Neural cell (in vitro differentiated cells): ENCODE results near the gene GNAQ. TPM values are rescaled to one million over a fixed set of nuclear protein-coding genes. Genes with fewer than 3 reads are reported as not detected.
"Not testable (repeated sequence)": the region's sequence is repeated elsewhere in the genome, so short reads cannot be mapped to it uniquely, and the experiment has no call there.

Source experiments
- H2AFZ ChIP-seq: fragments of 200-600, 300-800 bp; sonication (generic), shearing (Covaris generic); 2 replicates; pipeline ENCODE4 v1.6.0; 2014; ENCODE audit warnings: low read depth, mild to moderate bottlenecking, antibody characterized with exemption, low read length, moderate library complexity
- H3F3A ChIP-seq: fragments of 200-600 bp; shearing (Covaris generic); 2 replicates; pipeline ENCODE4 v1.6.1; 2016; ENCODE audit warnings: mild to moderate bottlenecking, moderate library complexity, mixed read lengths, antibody characterized with exemption, low read length; ENCODE audit not compliant: insufficient read depth, poor library complexity, severe bottlenecking
- H3K27ac ChIP-seq: fragments of 200-600, 300-800 bp; sonication (generic), shearing (Covaris generic); 2 replicates; pipeline ENCODE4 v1.5.1; 2014; ENCODE audit warnings: mild to moderate bottlenecking, low read length, moderate library complexity
- H3K27me3 ChIP-seq: fragments of 300-800, 200-600 bp; sonication (generic), shearing (Covaris generic); 2 replicates; pipeline ENCODE4 v1.6.0; 2014; ENCODE audit warnings: mild to moderate bottlenecking, low read depth, low read length, moderate library complexity; ENCODE audit not compliant: insufficient read depth
- H3K36me3 ChIP-seq: fragments of 300-800, 200-600 bp; sonication (generic), shearing (Covaris generic); 2 replicates; pipeline ENCODE4 v1.5.1; 2014; ENCODE audit warnings: mild to moderate bottlenecking, antibody characterized with exemption, low read length, moderate library complexity; ENCODE audit not compliant: insufficient read depth
- H3K4me2 ChIP-seq: fragments of 300-800, 200-600 bp; sonication (generic), shearing (Covaris generic); 2 replicates; pipeline ENCODE4 v1.6.0; 2014; ENCODE audit warnings: mild to moderate bottlenecking, low read length
- H3K4me3 ChIP-seq: fragments of 300-800, 200-600 bp; sonication (generic), shearing (Covaris generic); 2 replicates; pipeline ENCODE4 v1.5.1; 2014; ENCODE audit warnings: mild to moderate bottlenecking, low read length, moderate library complexity
- H3K79me2 ChIP-seq: fragments of 200-600 bp; shearing (Covaris generic); replicated peaks from 2 replicates; pipeline ENCODE4 v1.6.0; 2014; ENCODE audit warnings: mild to moderate bottlenecking, low read length, moderate library complexity; ENCODE audit not compliant: insufficient read depth
- H3K9ac ChIP-seq: fragments of 300-800, 200-600 bp; sonication (generic), shearing (Covaris generic); 2 replicates; pipeline ENCODE4 v1.6.1; 2016; ENCODE audit warnings: mild to moderate bottlenecking, low read length, mixed read lengths
- H3K9me2 ChIP-seq: fragments of 200-600 bp; shearing (Covaris generic); 2 replicates; pipeline ENCODE4 v1.6.1; 2016; ENCODE audit warnings: mild to moderate bottlenecking, low read length, mixed read lengths; ENCODE audit not compliant: insufficient read depth
- H3K9me3 ChIP-seq: fragments of 200-600, 300-800 bp; sonication (generic), shearing (Covaris generic); 2 replicates; pipeline ENCODE4 v1.6.1; 2016; ENCODE audit warnings: mild to moderate bottlenecking, mixed run types, low read length, moderate library complexity, mixed read lengths
- H4K20me1 ChIP-seq: fragments of 200-600 bp; shearing (Covaris generic); 2 replicates; pipeline ENCODE4 v1.6.1; 2016; ENCODE audit warnings: mild to moderate bottlenecking, mixed run types; ENCODE audit not compliant: insufficient read depth
- EP300 ChIP-seq: fragments of 450-650 bp; conservative IDR thresholded peaks from 2 replicates; pipeline ENCODE4 v1.6.1; 2014; ENCODE audit warnings: antibody characterized with exemption, mild to moderate bottlenecking, moderate library complexity; ENCODE audit not compliant: poor library complexity, severe bottlenecking
- EZH2 ChIP-seq: fragments of 200-600, 300-800 bp; shearing (Covaris generic), sonication (generic); IDR thresholded peaks from 2 replicates; pipeline ENCODE4 v1.6.1; 2014; ENCODE audit warnings: antibody characterized with exemption, low read length, borderline replicate concordance, mild to moderate bottlenecking; ENCODE audit not compliant: insufficient read depth, poor library complexity, severe bottlenecking
- MXI1 ChIP-seq: fragments of 450-650 bp; conservative IDR thresholded peaks from 2 replicates; pipeline ENCODE4 v1.6.1; 2014; ENCODE audit warnings: antibody characterized with exemption, mild to moderate bottlenecking; ENCODE audit not compliant: poor library complexity, severe bottlenecking
- POLR2AphosphoS5 ChIP-seq: IDR thresholded peaks from 2 replicates; pipeline ENCODE4 v1.6.1; 2012
- RAD21 ChIP-seq: fragments of 450-650 bp; conservative IDR thresholded peaks from 2 replicates; pipeline ENCODE4 v1.6.1; 2014; ENCODE audit warnings: antibody characterized with exemption, mild to moderate bottlenecking, moderate library complexity
- SMC3 ChIP-seq: fragments of 450-650 bp; conservative IDR thresholded peaks from 2 replicates; pipeline ENCODE4 v1.6.1; 2014; ENCODE audit warnings: antibody characterized with exemption, mild to moderate bottlenecking, moderate library complexity; ENCODE audit not compliant: poor library complexity
- TAF1 ChIP-seq: IDR thresholded peaks from 2 replicates; pipeline ENCODE4 v1.6.1; 2012; ENCODE audit warnings: low read depth
- polyA plus RNA-seq: library from polyadenylated mRNA; depleted of rRNA; stranded (reverse); fragments of >200 nt; gene quantifications from 2 replicates; pipeline ENCODE4 v1.2.3, GENCODE V29; 2014
- TF ChIP-seq, protein P1 (sequence below): fragments of 450-650 bp; IDR thresholded peaks from 2 replicates; pipeline ENCODE4 v1.5.1; 2014; ENCODE audit warnings: antibody characterized with exemption, mild to moderate bottlenecking, moderate library complexity; ENCODE audit not compliant: poor library complexity, severe bottlenecking
- TF ChIP-seq, protein P2 (sequence below): IDR thresholded peaks from 2 replicates; pipeline ENCODE4 v1.6.1; 2012; ENCODE audit warnings: borderline replicate concordance

GNAQ gene
- polyA plus RNA-seq, 1 donor from 2014 or later, result 86.7 TPM

DNA sequence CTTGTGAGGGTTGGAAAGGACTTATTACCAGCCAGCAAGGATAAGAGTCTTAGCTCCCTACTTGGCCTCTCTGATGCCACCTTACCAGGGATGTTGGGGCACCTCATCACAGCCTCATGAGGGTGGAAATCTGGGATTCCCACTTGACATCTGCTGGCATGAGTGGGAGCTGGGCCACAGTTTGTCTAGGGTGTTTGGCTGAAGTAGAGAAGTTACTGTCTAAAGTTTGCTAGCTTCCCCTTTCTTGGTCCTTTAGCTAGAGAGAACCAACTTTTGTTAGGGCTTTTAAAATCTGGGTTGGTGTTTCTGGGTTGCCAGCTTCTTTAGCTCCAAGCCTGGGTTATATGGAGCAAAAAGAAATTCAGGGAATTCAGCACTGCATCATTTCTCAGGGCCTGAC lies 326.0 kb downstream of the GNAQ start:
- no peak overlapping the region for H3K4me3 ChIP-seq
- H3K27ac ChIP-seq, result no peak overlapping the region
- no peak for TF ChIP-seq EP300
- no peak for TF ChIP-seq SMC3
- TF ChIP-seq POLR2AphosphoS5, result no peak
- TF ChIP-seq RAD21, result no peak
- no peaks in the 10 kb centered on the region for H3K9me3 ChIP-seq
- no peaks in the 10 kb centered on the region for H3K36me3 ChIP-seq
- H2AFZ ChIP-seq, result no peak overlapping the region
- H3K79me2 ChIP-seq, result no peaks in the 10 kb centered on the region
- H3K4me2 ChIP-seq, result no peak overlapping the region
- H4K20me1 ChIP-seq, result no peaks in the 10 kb centered on the region
- no peak overlapping the region for H3K9ac ChIP-seq
- H3K27me3 ChIP-seq, result no peaks in the 10 kb centered on the region
- H3F3A ChIP-seq, result no peaks in the 10 kb centered on the region
- no peaks in the 10 kb centered on the region for H3K9me2 ChIP-seq

DNA sequence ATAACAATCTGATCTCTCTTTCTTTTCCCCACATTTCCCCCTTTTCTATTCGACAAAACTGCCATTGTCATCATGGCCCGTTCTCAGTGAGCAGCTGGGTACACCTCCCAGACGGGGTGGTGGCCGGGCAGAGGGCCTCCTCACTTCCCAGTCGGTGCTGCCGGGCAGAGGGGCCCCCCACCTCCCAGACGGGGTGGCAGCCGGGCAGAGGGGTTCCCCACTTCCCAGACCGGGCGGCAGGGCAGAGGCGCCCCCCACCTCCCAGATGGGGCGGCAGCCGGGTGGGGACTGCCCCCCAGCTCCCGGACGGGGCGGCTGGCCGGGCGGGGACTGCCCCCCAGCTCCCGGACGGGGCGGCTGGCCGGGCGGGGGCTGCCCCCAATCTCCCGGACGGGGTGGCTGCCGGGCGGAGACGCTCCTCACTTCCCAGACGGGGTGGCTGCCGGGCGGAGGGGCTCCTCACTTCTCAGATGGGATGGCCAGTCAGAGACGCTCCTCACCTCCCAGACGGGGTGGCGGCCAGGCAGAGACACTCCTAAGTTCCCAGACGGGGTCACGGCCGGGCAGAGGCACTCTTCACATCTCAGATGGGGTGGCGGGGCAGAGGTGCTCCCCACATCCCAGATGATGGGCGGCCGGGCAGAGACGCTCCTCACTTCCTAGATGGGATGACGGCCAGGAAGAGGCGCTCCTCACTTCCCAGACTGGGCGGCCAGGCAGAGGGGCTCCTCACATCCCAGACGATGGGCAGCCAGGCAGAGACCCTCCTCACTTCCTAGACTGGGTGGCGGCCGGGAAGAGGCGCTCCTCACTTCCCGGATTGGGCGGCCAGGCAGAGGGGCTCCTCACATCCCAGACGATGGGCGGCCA lies 328.9 kb downstream of the GNAQ start:
- not testable (repeated sequence) for H3K9me2 ChIP-seq, H4K20me1 ChIP-seq, H3K4me3 ChIP-seq, H3K9me3 ChIP-seq, H3K36me3 ChIP-seq, H3K9ac ChIP-seq, H3F3A ChIP-seq, H2AFZ ChIP-seq, H3K79me2 ChIP-seq, H3K27me3 ChIP-seq, H3K4me2 ChIP-seq, H3K27ac ChIP-seq

DNA sequence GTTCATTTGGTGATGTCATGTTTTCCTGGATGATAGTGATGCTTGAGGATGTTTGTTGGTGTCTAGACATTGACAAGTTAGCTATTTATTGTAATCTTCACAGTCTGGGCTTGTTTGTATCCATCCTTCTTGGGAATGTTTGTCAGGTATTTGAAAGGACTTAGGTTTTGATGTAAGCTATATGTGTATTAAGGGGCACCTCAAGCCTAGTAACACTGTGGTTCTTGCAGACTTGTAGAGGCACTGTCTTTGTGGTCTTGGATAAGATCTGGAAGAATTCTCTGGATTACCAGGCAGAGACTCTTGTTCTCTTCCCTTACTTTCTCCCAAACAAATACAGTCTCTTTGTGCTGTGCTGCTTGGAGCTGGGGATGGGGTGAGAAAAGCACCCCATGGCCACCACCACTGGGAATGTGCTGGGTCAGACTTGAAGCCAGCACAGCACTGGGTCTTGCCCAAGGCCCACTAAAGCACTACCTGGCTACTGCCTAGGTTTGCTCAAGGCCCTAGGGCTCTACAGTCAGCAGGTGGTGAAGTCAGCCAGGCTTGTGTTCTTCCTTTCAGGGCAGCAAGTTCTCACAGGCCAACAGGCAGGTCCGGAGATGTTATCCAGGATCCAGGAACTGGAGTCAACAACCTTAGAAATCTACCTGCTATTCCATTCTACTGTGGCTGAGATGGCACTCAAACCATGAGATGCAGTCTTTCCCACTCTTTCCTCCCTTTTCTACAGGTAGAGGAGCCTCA lies 334.2 kb downstream of the GNAQ start:
- Histone ChIP-seq H3K36me3 (no peaks in the 10 kb centered on the region), H3K4me3 (no peak overlapping the region), H2AFZ (no peak overlapping the region), H3K9me2 (no peaks in the 10 kb centered on the region), H3K9me3 (no peaks in the 10 kb centered on the region), H3K27ac (no peak overlapping the region), H3K4me2 (no peak overlapping the region), H3F3A (no peaks in the 10 kb centered on the region), H4K20me1 (no peaks in the 10 kb centered on the region), H3K27me3 (no peaks in the 10 kb centered on the region), H3K9ac (no peak overlapping the region), H3K79me2 (no peaks in the 10 kb centered on the region)
- TF ChIP-seq, protein P1, sequence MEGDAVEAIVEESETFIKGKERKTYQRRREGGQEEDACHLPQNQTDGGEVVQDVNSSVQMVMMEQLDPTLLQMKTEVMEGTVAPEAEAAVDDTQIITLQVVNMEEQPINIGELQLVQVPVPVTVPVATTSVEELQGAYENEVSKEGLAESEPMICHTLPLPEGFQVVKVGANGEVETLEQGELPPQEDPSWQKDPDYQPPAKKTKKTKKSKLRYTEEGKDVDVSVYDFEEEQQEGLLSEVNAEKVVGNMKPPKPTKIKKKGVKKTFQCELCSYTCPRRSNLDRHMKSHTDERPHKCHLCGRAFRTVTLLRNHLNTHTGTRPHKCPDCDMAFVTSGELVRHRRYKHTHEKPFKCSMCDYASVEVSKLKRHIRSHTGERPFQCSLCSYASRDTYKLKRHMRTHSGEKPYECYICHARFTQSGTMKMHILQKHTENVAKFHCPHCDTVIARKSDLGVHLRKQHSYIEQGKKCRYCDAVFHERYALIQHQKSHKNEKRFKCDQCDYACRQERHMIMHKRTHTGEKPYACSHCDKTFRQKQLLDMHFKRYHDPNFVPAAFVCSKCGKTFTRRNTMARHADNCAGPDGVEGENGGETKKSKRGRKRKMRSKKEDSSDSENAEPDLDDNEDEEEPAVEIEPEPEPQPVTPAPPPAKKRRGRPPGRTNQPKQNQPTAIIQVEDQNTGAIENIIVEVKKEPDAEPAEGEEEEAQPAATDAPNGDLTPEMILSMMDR, result no peak
- TF ChIP-seq MXI1 (no peak), TAF1 (no peak), POLR2AphosphoS5 (no peak), SMC3 (no peak), EZH2 (no peak), RAD21 (no peak), EP300 (no peak)
- TF ChIP-seq, protein P2, sequence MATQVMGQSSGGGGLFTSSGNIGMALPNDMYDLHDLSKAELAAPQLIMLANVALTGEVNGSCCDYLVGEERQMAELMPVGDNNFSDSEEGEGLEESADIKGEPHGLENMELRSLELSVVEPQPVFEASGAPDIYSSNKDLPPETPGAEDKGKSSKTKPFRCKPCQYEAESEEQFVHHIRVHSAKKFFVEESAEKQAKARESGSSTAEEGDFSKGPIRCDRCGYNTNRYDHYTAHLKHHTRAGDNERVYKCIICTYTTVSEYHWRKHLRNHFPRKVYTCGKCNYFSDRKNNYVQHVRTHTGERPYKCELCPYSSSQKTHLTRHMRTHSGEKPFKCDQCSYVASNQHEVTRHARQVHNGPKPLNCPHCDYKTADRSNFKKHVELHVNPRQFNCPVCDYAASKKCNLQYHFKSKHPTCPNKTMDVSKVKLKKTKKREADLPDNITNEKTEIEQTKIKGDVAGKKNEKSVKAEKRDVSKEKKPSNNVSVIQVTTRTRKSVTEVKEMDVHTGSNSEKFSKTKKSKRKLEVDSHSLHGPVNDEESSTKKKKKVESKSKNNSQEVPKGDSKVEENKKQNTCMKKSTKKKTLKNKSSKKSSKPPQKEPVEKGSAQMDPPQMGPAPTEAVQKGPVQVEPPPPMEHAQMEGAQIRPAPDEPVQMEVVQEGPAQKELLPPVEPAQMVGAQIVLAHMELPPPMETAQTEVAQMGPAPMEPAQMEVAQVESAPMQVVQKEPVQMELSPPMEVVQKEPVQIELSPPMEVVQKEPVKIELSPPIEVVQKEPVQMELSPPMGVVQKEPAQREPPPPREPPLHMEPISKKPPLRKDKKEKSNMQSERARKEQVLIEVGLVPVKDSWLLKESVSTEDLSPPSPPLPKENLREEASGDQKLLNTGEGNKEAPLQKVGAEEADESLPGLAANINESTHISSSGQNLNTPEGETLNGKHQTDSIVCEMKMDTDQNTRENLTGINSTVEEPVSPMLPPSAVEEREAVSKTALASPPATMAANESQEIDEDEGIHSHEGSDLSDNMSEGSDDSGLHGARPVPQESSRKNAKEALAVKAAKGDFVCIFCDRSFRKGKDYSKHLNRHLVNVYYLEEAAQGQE, result no peak

DNA sequence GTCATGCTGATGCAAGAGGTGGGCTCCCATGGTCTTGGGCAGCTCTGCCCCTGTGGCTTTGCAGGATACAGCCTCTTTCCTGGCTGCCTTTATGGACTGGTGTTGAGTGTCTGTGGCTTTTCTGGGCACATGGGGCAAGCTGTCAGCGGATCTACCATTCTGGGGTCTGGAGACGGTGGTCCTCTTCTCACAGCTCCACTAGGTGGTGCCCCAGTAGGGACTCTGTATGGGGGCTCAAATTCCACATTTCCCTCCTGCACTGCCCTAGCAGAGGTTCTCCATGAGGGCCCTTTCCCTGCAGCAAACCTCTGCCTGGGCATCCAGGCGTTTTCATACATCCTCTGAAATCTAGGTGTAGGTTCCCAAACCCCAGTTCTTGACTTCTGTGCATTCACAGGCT lies 340.9 kb downstream of the GNAQ start:
- not testable (repeated sequence) for H3K27ac ChIP-seq, H3K36me3 ChIP-seq, H3K9me2 ChIP-seq, H3K4me3 ChIP-seq, H3K79me2 ChIP-seq, H4K20me1 ChIP-seq, H2AFZ ChIP-seq, H3F3A ChIP-seq, H3K9ac ChIP-seq, H3K27me3 ChIP-seq, H3K4me2 ChIP-seq, H3K9me3 ChIP-seq
